Stimulated activated CD8-positive, alpha-beta memory T cell treated with anti-CD3 and anti-CD28 coated beads, Interleukin-2, amount 100 ng/mL, for 48 hours (primary cell): Measurements from ENCODE around the gene RFX2.

ENCODE experiments used
- DNase-seq, 2 donors: peaks; one replicate each; pipeline ENCODE4 v3.0.0-alpha.2; 2020; ENCODE audit warnings: low read depth in 2 of 2

RFX2 gene

GRCh38 chr19:5955636-5955935 is 154.7 kb downstream of the RFX2 start:
- DNase-seq, result no peak

- no peak for DNase-seq
Measured at GRCh38 chr19:5954293-5954692, 156.0 kb downstream of the RFX2 start.

GRCh38 chr19:5953680-5954213 is 156.6 kb downstream of the RFX2 start:
- DNase-seq, result no peak

- no peak for DNase-seq
Measured at GRCh38 chr19:5953030-5953589, 157.2 kb downstream of the RFX2 start.

GRCh38 chr19:5952193-5953029 is 157.9 kb downstream of the RFX2 start:
- no peak for DNase-seq

- DNase-seq, result no peak
Measured at GRCh38 chr19:5951338-5951861, 158.9 kb downstream of the RFX2 start.

GRCh38 chr19:5950741-5951140 is 159.6 kb downstream of the RFX2 start:
- no peak for DNase-seq

GRCh38 chr19:5949792-5950305 is 160.5 kb downstream of the RFX2 start:
- no peak for DNase-seq

- no peak for DNase-seq
Measured at GRCh38 chr19:5948752-5949564, 161.3 kb downstream of the RFX2 start.

- DNase-seq, result no peak
Measured at GRCh38 chr19:5947435-5947834, 162.9 kb downstream of the RFX2 start.

GRCh38 chr19:5943623-5944022 is 166.7 kb downstream of the RFX2 start:
- DNase-seq, result no peak
